Activated CD4-positive, alpha-beta T cell treated with anti-CD3 and anti-CD28 coated beads for 48 hours (primary cell): ENCODE measurements around the gene OR5K1.

ENCODE experiments used
- DNase-seq: peaks from one replicate; pipeline ENCODE4 v3.0.0-alpha.2; 2020

The OR5K1 gene

DNA sequence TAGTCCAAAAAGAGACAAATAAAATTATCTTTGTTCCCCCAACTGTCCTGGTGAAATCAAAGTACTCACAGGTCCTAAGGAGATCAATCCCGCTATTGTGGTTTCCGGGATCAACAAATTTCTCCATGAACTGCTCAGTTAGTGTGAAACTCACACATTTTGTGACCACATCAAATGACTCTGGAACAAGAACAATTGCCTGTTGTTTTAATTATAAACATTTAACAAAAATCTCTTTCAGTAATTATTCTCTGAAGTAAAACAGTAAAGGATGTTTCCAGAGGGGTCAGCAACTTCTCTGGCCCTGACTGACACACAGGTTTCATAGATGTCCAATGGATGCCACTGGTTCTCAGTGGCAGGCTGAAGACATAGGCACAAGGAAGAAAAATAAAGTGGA, 55.8 kb downstream of the OR5K1 start:
- DNase-seq: no peak

DNA sequence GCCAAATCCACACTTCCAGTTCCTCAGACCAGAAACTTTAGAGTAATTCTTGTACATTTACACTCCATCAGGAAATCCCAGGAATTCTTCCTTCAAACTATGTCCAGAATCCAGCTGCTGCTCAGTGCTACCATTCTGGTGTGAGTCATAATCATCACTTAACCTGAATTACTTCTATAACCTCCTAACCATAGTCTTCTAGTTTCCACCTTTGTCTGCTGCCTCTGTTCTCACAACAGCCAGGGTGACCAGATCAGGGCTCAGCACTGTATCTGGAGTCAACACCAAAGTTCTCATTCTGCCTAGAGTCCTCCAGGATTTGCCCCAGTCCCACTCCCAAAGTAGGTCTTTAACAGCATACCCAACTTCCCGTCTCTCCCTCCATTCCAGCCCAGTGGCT, 56.4 kb downstream of the OR5K1 start:
- peak; percentile 36 for DNase-seq

- DNase-seq: peak; percentile 77
Observed at GRCh38 chr3:98521897-98522543, 59.0 kb downstream of the OR5K1 start.
